Brain microvascular endothelial cell (primary cell): ENCODE measurements around the gene ADH4.
"Not testable (repeated sequence)": the region's sequence is repeated elsewhere in the genome, so short reads cannot be mapped to it uniquely, and the experiment has no call there.

Experiments
- DNase-seq: peaks from one replicate; pipeline ENCODE4 v3.0.0-alpha.2; 2020
- H3K27ac ChIP-seq: fragments of 250-450 bp; sonication (Bioruptor Pico); 2 replicates; pipeline ENCODE4 v1.5.1; 2020; ENCODE audit warnings: mild to moderate bottlenecking, moderate library complexity
- H3K27me3 ChIP-seq: fragments of 250-450 bp; sonication (Bioruptor Pico); replicated peaks from 2 replicates; pipeline ENCODE4 v1.5.1; 2020; ENCODE audit warnings: mild to moderate bottlenecking
- H3K36me3 ChIP-seq: fragments of 250-450 bp; sonication (Bioruptor Pico); replicated peaks from 2 replicates; pipeline ENCODE4 v1.5.1; 2020; ENCODE audit warnings: mild to moderate bottlenecking
- H3K4me3 ChIP-seq: 2 replicates; pipeline ENCODE4 v1.5.1; 2011; ENCODE audit warnings: low read depth, mild to moderate bottlenecking, control low read depth, low read length, moderate library complexity
- in situ Hi-C: cut with HindIII; loops from 2 replicates; pipeline ENCODE4 v1.10.0; 2017; ENCODE audit warnings: low sequenced_read_pairs, low pct_ligation_motif_present
- TF ChIP-seq, protein P1 (sequence below): IDR thresholded peaks from 2 replicates; pipeline ENCODE4 v1.5.1; 2011; ENCODE audit warnings: low read depth, mild to moderate bottlenecking, moderate library complexity, low read length, control low read depth, inconsistent platforms; ENCODE audit errors: missing control alignments

The ADH4 gene

DNA sequence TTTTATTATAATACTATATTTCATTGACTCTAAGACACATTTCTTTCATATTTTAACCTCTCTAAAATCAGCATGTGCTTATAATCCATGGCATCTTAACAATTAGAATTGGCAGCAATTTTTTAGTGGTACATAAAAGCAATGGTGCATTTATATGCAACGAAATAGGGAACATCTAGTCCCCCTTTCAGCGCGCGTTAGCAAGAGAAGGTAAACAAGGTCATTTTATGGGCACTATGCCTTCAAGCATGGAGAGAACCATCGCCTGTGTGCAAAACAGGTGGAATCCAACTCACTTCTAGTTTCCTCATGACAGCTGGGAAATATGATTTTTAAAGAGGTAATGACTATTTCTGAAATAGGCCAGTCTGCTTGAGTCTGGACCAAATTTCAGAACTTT, 61.9 kb downstream of the ADH4 start:
- in situ Hi-C loops, result no loop called here
- no peak for DNase-seq
- Histone ChIP-seq H3K4me3 (no peak overlapping the region), H3K36me3 (peaks cover 56% of the 10 kb centered on the region), H3K27me3 (no peaks in the 10 kb centered on the region), H3K27ac (no peak overlapping the region)
- TF ChIP-seq, protein P1, sequence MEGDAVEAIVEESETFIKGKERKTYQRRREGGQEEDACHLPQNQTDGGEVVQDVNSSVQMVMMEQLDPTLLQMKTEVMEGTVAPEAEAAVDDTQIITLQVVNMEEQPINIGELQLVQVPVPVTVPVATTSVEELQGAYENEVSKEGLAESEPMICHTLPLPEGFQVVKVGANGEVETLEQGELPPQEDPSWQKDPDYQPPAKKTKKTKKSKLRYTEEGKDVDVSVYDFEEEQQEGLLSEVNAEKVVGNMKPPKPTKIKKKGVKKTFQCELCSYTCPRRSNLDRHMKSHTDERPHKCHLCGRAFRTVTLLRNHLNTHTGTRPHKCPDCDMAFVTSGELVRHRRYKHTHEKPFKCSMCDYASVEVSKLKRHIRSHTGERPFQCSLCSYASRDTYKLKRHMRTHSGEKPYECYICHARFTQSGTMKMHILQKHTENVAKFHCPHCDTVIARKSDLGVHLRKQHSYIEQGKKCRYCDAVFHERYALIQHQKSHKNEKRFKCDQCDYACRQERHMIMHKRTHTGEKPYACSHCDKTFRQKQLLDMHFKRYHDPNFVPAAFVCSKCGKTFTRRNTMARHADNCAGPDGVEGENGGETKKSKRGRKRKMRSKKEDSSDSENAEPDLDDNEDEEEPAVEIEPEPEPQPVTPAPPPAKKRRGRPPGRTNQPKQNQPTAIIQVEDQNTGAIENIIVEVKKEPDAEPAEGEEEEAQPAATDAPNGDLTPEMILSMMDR, result no peak

DNA sequence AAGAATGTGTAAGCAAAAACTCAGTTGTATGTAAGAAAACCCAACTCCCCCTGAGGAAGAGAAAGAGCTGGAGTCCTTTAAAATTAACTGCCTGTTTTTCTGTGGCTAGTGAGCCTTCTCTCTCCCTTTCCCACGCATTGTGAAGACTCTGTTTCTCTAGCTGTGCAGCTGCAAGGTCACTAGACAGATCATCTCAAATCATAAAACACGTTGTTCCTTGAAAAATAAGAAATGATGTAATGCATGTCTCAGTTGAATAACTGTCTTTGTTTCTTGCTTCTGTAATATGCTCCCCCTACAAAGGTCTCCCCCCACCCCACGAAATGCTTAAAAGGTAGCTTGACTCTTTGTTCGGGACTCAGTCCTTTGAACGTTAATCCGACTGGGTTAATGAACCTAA, 63.2 kb downstream of the ADH4 start:
- DNase-seq, H3K4me3 ChIP-seq, H3K27ac ChIP-seq, in situ Hi-C loops, H3K27me3 ChIP-seq: not testable (repeated sequence)
- peaks cover 64% of the 10 kb centered on the region for H3K36me3 ChIP-seq

DNA sequence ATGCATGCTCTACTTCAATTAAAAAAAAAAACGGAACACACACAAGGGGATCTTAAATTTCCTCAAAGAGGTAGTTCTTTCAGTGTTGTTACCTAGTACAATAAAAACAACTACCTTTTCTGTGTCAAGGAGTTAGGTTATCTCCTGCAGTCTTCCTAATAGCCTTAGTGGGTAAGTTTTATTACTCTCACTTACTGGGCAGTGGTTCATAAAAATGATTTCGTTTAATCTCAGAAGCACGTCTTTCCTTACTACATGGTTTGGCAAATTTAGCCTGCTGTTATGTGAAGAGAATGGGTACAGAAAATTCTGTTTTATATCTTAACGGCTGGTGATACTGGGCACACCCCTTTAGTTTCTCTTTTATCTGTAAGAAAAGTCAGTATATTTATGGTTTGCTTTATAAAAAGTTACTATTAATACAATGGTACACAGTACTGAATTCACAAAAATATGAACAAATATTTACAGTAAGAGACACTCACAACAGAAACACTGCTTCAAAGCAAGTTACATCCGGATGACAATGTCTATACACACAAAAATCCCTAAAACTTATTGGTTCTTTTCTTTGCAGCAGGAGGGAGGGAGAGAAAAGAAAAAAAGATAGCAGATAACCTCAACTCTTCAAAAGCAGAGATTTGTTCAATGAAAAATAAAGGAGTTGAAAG, 64.3 kb downstream of the ADH4 start:
- Histone ChIP-seq H3K36me3 (peaks cover 70% of the 10 kb centered on the region), H3K4me3 (no peak overlapping the region), H3K27me3 (no peaks in the 10 kb centered on the region), H3K27ac (no peak overlapping the region)
- no peak for DNase-seq
- in situ Hi-C loops, result no loop called here
- TF ChIP-seq, protein P1, result no peak

DNA sequence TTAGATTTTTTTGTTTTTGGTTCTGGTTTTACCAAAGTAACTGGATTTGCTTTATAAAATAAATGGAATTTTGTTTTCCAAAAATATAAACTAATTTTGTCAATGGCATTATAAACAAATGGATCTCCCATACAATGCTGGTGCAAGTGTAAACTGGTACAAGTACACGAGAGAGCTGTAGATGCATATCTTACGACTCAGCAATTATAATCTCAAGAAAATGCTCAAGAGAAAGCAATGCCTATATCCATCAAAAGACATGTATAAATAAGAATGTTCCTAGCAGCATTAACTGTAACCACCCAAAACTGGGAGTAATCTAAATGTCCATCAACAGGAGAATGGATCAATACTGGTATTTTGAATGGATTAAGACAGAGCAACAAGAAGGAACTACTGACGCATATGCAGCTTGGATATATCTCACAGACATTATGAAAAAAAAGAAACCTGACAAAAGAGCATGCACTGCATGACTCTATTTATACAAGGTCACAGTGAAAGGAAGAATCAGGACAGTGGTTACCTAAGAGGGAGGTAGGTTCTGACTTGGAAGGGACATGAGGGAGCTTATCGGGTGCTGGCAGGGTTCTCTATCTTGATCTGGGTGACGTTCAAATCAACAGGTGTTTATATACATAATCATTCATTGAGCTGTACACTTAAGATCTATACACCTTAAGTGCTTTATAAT, 65.0 kb downstream of the ADH4 start:
- TF ChIP-seq, protein P1, result no peak
- Histone ChIP-seq H3K27me3 (no peaks in the 10 kb centered on the region), H3K27ac (no peak overlapping the region), H3K36me3 (peaks cover 68% of the 10 kb centered on the region), H3K4me3 (no peak overlapping the region)
- in situ Hi-C loops, result no loop called here
- DNase-seq, result no peak

DNA sequence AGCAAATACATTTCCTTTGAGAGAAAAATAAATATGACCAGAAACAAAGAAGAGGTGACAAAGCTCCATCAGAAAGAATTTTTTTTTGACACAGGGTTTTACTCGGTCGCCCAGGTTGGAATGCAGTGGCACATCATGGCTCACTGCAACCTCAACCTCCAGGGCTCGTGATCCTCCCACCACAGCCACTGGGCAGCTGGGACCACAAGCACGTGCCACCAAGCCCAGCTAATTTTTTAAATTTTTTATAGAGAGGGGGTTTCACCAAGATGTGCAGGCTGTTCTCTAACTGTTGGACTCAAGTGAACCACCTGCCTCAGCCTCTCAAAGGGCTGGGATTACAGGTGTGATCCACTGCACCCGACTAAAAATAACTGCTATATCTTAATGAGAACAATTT, 65.8 kb downstream of the ADH4 start:
- TF ChIP-seq, protein P1, result no peak
- in situ Hi-C loops, result no loop called here
- Histone ChIP-seq H3K27ac (no peak overlapping the region), H3K27me3 (no peaks in the 10 kb centered on the region), H3K4me3 (no peak overlapping the region), H3K36me3 (peaks cover 72% of the 10 kb centered on the region)
- no peak for DNase-seq

DNA sequence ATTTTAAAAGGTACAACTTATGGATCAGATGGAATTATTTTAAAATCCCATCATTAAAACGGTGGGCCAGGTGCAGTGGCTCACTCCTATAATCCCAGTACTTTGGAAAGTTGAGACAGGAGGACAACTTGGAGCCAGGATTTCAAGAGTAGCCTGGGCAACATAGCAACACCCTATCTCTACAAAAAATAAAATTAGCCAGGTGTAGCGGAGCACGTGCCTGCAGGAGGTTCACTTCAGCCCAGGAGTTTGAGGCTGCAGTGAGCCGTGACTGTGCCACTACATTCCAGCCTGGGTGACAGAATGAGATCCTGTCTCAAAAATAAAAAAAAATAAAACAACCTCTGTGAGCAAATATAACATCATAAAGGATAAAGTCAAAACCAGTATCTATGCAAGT, 66.9 kb downstream of the ADH4 start:
- H3K36me3 ChIP-seq, result peaks cover 71% of the 10 kb centered on the region
- H3K4me3 ChIP-seq, result no peak overlapping the region
- TF ChIP-seq, protein P1, result no peak
- no peaks in the 10 kb centered on the region for H3K27me3 ChIP-seq
- in situ Hi-C loops, result no loop called here
- H3K27ac ChIP-seq, result no peak overlapping the region
- DNase-seq, result no peak
